HL-60/S4 (cell line): ENCODE measurements around the gene IFITM5.
"Not testable (repeated sequence)": the region's sequence is repeated elsewhere in the genome, so short reads cannot be mapped to it uniquely, and the experiment has no call there.

Experiments
- in situ Hi-C: fragments of 300-500 bp; cut with MboI; formaldehyde crosslinking; loops from 2 replicates; pipeline ENCODE4 v1.14.3; 2022; ENCODE audit warnings: low sequenced_read_pairs

The IFITM5 gene

GRCh38 chr11:328516-329100 lies 29.3 kb upstream of the IFITM5 start:
- in situ Hi-C loops: not testable (repeated sequence)

- in situ Hi-C loops: no loop called here
Measured at GRCh38 chr11:328012-328411, 28.7 kb upstream of the IFITM5 start.

GRCh38 chr11:327581-327923 lies 28.2 kb upstream of the IFITM5 start:
- in situ Hi-C loops: no loop called here

GRCh38 chr11:326842-327580 lies 27.7 kb upstream of the IFITM5 start:
- in situ Hi-C loops: no loop called here

GRCh38 chr11:326592-326841 lies 27.2 kb upstream of the IFITM5 start:
- in situ Hi-C loops: no loop called here

- in situ Hi-C loops: no loop called here
Measured at GRCh38 chr11:325796-326591, 26.7 kb upstream of the IFITM5 start.

GRCh38 chr11:324593-325517 lies 25.5 kb upstream of the IFITM5 start:
- in situ Hi-C loops: not testable (repeated sequence)

- in situ Hi-C loops: no loop called here
Measured at GRCh38 chr11:324156-324555, 24.8 kb upstream of the IFITM5 start.

- in situ Hi-C loops: not testable (repeated sequence)
Measured at GRCh38 chr11:319888-320273, 20.6 kb upstream of the IFITM5 start.

- in situ Hi-C loops: not testable (repeated sequence)
Measured at GRCh38 chr11:319121-319887, 20.0 kb upstream of the IFITM5 start.

GRCh38 chr11:318405-319120 lies 19.2 kb upstream of the IFITM5 start:
- in situ Hi-C loops: not testable (repeated sequence)

GRCh38 chr11:317668-318404 lies 18.5 kb upstream of the IFITM5 start:
- in situ Hi-C loops: not testable (repeated sequence)

- in situ Hi-C loops: no loop called here
Measured at GRCh38 chr11:316891-317301, 17.6 kb upstream of the IFITM5 start.

GRCh38 chr11:316031-316701 lies 16.8 kb upstream of the IFITM5 start:
- in situ Hi-C loops: no loop called here

- in situ Hi-C loops: no loop called here
Measured at GRCh38 chr11:315516-315994, 16.2 kb upstream of the IFITM5 start.

GRCh38 chr11:315051-315481 lies 15.7 kb upstream of the IFITM5 start:
- in situ Hi-C loops: no loop called here

- in situ Hi-C loops: not testable (repeated sequence)
Measured at GRCh38 chr11:314554-314875, 15.2 kb upstream of the IFITM5 start.

- in situ Hi-C loops: no loop called here
Measured at GRCh38 chr11:313787-314553, 14.6 kb upstream of the IFITM5 start, which contains the start of gene IFITM1. Gene IFITM1, plus strand, starts transcription at chr11:314040. Its CDS starts 131 bp downstream, at chr11:314171.
